OCI-LY1 (cell line): ENCODE measurements around the gene C2CD4D.

ENCODE experiments used
- CTCF ChIP-seq: fragments of 200-600 bp; sonication (generic), shearing (Covaris generic); IDR thresholded peaks from 2 replicates; pipeline ENCODE4 v1.5.1; 2017; ENCODE audit warnings: mild to moderate bottlenecking, antibody characterized with exemption, low read length, moderate library complexity, mixed read lengths
- EZH2 ChIP-seq: fragments of 200-600 bp; sonication (generic), shearing (Covaris generic); IDR thresholded peaks from 2 replicates; pipeline ENCODE4 v1.8.0; 2017; ENCODE audit warnings: borderline replicate concordance, mixed run types, mild to moderate bottlenecking, antibody characterized with exemption, low read length, moderate library complexity, mixed read lengths

GRCh38 chr1:151830055-151830454 lies 9.6 kb downstream of the C2CD4D start:
- TF ChIP-seq CTCF (no peak), EZH2 (no peak)
